Ectodermal cell (in vitro differentiated cells): ENCODE results near the gene CTBP2.

Experiments
- H3K27ac ChIP-seq: 2 replicates; pipeline ENCODE4 v1.7.0; 2013; ENCODE audit warnings: mild to moderate bottlenecking, low read depth, low read length; ENCODE audit not compliant: insufficient read depth, poor library complexity, severe bottlenecking
- H3K27me3 ChIP-seq: 2 replicates; pipeline ENCODE4 v1.7.0; 2013; ENCODE audit warnings: mild to moderate bottlenecking, low read length; ENCODE audit not compliant: insufficient read depth, control insufficient read depth, poor library complexity, severe bottlenecking
- H3K36me3 ChIP-seq: one replicate; pipeline ENCODE4 v1.7.0; 2013; ENCODE audit warnings: low read length; ENCODE audit not compliant: control insufficient read depth, insufficient read depth
- H3K4me1 ChIP-seq: one replicate; pipeline ENCODE4 v1.7.0; 2013; ENCODE audit warnings: low read length; ENCODE audit not compliant: control insufficient read depth, insufficient read depth
- H3K4me3 ChIP-seq: 2 replicates; pipeline ENCODE4 v1.7.0; 2013; ENCODE audit warnings: low read depth, low read length, control low read depth; ENCODE audit not compliant: insufficient read depth
- H3K9me3 ChIP-seq: 2 replicates; pipeline ENCODE4 v1.7.0; 2013; ENCODE audit warnings: mild to moderate bottlenecking, low read length, moderate library complexity; ENCODE audit not compliant: control insufficient read depth
- WGBS, 2 experiments: methylation state at CpG; one replicate each; pipeline ENCODE4 v1.1.7; 2013; ENCODE audit warnings: missing lambda C conversion rate in 2 of 2; 5-methylcytosine and 5-hydroxymethylcytosine counted together

Gene CTBP2

DNA sequence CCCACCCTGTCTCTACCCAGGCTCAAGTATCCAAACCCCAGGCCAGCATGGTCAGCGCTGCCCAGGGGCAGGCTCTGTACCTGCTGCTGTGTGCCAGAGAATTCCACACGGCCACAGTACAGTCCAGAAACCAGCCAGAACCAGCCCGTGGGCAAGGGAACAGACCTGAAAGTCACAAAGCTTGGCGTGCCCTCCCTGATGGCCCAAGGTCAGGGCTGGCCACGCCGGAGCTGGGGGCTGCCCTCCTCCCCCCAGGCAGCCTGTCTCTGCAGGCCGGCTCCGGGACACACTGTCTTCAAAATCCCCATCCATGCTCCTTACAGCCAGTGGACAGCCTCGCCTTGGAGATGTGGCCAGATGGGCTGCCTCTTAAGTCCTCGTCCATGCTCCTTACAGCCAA is 78.4 kb downstream of the CTBP2 start:
- Histone ChIP-seq H3K36me3 (no peaks in the 10 kb centered on the region), H3K4me3 (no peak overlapping the region), H3K27ac (no peak overlapping the region), H3K4me1 (peaks cover 10% of the 10 kb centered on the region), H3K27me3 (no peaks in the 10 kb centered on the region), H3K9me3 (no peaks in the 10 kb centered on the region)
- 89 to 91% methylated on average over 10 of the region's 10 CpGs for WGBS, 2 experiments

DNA sequence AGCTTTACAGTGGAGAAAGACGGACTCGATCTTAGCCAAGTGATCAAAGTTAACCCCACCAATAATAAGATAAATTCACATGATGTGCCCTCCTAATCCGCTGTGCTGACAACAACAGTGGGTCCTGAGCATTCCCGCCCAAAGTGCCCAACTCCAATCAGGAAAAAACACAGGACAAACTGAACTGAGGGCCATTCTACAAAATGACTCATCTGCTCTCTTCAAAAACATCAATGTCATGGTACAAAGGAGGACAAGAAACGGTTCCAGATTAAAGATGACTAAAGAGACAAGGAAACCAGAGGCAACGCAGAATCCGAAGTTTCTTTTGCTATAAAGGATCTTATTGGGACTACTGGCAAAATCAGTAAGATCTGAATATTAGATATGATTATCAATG is 79.4 kb downstream of the CTBP2 start:
- H3K9me3 ChIP-seq, result no peaks in the 10 kb centered on the region
- H3K4me3 ChIP-seq, result no peak overlapping the region
- H3K4me1 ChIP-seq, result peaks cover 10% of the 10 kb centered on the region
- WGBS, 2 experiments, result 96 to 98% methylated on average over 7 of the region's 7 CpGs
- no peaks in the 10 kb centered on the region for H3K27me3 ChIP-seq
- no peak overlapping the region for H3K27ac ChIP-seq
- no peaks in the 10 kb centered on the region for H3K36me3 ChIP-seq

DNA sequence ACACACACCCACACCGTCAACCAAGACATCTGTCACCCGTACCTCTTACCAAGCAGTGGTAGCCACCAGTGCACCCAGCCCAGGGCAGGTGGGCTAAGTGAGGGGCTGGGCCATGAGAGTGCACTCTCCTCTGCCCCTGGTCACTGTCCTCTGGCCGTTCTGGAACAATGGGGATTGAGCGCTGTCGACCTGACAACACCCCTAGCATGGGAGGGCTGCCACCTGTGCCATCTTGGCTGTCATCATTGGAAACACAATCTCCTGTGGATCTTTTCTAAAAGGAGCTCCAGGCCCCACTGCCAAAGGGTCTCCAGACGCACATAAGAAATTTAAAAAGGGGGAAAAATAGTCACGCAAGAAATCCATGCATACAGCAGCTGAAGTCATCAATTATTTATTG is 80.1 kb downstream of the CTBP2 start:
- H3K27ac ChIP-seq, result no peak overlapping the region
- H3K4me3 ChIP-seq, result no peak overlapping the region
- peaks cover 3% of the 10 kb centered on the region for H3K4me1 ChIP-seq
- no peaks in the 10 kb centered on the region for H3K27me3 ChIP-seq
- H3K9me3 ChIP-seq, result no peaks in the 10 kb centered on the region
- 92 to 93% methylated on average over 7 of the region's 7 CpGs for WGBS, 2 experiments
- no peaks in the 10 kb centered on the region for H3K36me3 ChIP-seq

DNA sequence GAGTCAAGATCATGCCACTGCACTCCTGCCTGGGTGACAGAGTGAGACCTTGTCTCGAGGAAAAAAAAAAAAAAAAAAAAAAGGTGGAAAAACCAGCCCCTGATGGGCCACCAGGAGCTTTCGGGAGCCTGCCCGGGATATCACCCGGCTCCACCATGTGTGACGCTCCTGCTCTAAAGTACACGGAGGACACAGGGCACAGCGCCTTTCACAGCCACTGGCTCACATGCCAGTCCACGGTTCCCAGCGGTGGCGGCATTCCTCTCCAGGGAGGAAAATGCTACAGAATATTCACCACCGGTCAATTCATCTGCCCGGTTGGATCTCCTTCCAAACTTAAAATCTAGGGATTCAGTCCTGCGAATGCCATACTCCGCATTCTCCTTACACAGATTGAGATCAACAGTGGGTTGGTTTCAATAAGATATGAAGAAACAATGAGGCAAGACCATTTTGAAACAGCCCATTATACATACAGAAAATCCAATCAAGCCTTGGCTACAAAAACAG is 81.2 kb downstream of the CTBP2 start:
- no peaks in the 10 kb centered on the region for H3K9me3 ChIP-seq
- no peaks in the 10 kb centered on the region for H3K36me3 ChIP-seq
- no peak overlapping the region for H3K27ac ChIP-seq
- no peaks in the 10 kb centered on the region for H3K4me1 ChIP-seq
- WGBS, 2 experiments, result 95 to 96% methylated on average over 12 to 14 of the region's 14 CpGs
- no peaks in the 10 kb centered on the region for H3K27me3 ChIP-seq
- H3K4me3 ChIP-seq, result no peak overlapping the region

DNA sequence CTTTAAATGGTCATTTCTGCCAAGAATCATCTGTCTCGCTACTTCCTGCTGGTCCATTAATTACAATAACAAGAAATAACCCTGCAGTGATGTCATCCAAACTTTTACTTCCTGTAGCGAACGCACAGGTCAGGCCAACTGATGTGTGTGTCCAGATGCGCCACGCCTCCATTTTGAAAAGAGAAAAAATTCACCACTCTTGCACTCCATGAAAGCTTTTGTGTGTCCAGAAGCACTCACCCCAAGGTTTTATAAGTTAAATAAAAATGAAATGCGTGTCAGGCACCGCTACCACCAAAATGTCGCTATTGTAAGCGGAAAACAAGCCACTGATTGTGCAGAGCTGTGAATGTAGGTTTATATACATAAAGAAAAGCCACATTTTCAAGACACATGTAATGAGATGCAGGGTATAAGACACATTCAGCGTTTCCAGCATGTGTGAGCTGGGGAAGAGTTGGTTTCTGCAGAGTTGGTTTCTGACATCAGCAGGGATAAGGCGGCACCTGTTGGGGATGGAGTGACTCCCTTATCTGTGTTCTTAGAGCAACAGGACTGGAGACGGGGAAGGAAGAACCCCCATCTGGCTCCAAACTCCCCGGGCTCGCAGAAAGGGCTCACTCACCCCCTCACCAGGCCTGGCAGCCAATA is 83.3 kb downstream of the CTBP2 start:
- 95% methylated on average over 14 of the region's 14 CpGs for WGBS, 2 experiments
- no peak overlapping the region for H3K4me3 ChIP-seq
- H3K27me3 ChIP-seq, result no peaks in the 10 kb centered on the region
- H3K36me3 ChIP-seq, result no peaks in the 10 kb centered on the region
- H3K4me1 ChIP-seq, result no peaks in the 10 kb centered on the region
- no peaks in the 10 kb centered on the region for H3K9me3 ChIP-seq
- H3K27ac ChIP-seq, result no peak overlapping the region

DNA sequence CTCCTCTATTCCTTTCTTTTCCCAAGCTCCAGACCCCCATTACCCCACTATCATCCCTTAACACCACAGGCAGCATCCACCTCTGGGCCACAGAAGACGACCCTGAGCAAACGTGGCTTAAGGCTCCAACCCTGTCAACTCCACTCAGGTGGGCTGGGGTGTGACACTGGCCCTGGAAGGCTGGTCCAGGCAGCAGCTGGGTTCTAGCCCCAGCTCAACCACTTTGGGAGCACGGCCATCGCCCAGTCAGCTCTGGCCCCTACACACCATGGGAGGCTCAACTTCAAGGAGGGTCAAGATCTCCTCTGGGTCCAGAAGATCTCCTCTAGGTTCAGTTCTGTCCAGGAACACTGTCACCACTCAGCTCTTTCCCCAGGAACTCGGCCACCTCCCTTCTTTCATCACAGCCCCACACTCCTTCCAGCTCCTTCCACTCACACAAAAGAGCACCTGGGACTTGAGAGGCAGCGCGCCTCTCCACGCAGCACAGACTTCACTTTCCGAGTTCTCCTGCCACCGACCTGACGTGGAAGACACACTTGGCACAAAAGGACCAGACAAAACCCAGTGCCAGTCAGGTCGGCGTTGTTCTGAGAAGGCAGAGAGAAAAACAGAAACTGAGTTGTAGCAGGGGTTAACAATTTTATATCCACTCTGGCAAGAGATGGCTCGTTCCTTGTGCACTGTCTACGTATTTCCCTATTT is 84.1 kb downstream of the CTBP2 start:
- H3K4me1 ChIP-seq, result no peaks in the 10 kb centered on the region
- H3K4me3 ChIP-seq, result no peak overlapping the region
- no peak overlapping the region for H3K27ac ChIP-seq
- no peaks in the 10 kb centered on the region for H3K36me3 ChIP-seq
- no peaks in the 10 kb centered on the region for H3K9me3 ChIP-seq
- WGBS, 2 experiments, result 94 to 96% methylated on average over 15 of the region's 15 CpGs
- H3K27me3 ChIP-seq, result no peaks in the 10 kb centered on the region

DNA sequence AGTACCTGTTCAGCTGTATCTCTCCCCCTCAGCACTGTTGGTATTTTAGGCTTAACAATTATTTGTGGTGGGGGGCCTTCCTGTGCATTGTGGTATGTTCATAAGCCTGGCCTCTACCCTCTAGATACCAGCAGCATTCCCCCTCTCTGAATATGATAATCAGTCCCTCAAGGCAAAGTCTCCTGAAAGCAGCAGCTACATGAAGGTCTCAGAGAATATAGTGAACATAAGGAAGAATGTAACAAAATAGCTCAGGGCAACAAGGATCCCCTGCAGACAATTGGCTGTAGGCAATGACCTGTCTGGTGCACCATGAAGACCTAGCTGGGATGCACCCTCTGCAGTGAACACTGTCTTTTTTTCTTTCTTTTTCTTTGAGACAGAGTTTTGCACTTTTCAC is 86.4 kb downstream of the CTBP2 start:
- Histone ChIP-seq H3K27me3 (no peaks in the 10 kb centered on the region), H3K4me3 (no peak overlapping the region), H3K27ac (no peak overlapping the region), H3K4me1 (no peaks in the 10 kb centered on the region), H3K9me3 (no peaks in the 10 kb centered on the region), H3K36me3 (no peaks in the 10 kb centered on the region)

DNA sequence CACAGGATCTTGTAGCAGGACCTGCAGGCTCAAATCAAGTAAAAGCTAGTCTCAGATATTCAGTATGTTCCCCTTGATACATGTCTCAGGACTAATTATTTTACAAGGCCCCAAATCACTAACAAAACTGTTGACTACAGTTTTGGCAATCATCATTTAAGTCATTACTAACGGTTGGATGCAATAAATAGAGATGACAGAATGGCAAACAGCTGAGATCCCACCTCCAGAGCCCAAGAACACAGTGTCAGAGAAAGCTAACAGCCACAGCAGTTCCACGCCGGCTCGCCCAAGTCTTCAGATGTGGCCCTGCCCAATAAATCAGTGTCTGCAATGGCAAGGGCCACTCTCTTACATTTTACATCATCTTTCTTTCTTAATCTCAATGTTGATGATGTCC is 87.6 kb downstream of the CTBP2 start:
- WGBS, 2 experiments, result 98% methylated on average over 4 of the region's 4 CpGs
- no peaks in the 10 kb centered on the region for H3K36me3 ChIP-seq
- H3K27me3 ChIP-seq, result no peaks in the 10 kb centered on the region
- H3K9me3 ChIP-seq, result no peaks in the 10 kb centered on the region
- no peaks in the 10 kb centered on the region for H3K4me1 ChIP-seq
- H3K4me3 ChIP-seq, result no peak overlapping the region
- no peak overlapping the region for H3K27ac ChIP-seq

DNA sequence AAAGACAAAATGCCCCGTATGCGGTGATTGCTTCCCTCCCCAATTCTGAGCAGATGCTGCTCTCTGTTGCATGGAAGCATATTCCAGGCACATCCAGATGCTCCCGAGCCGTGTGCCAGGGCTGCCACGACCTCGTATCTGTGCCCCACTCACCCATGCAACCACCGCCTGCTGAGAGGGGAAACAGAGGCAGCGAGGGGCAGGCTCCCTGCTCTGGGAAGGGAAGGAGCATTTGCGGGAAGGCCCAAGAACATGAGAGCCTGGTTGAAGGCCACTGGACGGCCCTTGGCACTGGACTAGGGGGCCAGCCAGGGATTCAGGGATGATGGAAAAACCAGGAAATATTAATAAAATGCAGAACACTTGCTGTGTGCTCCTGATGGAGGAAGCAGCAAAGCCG is 89.4 kb downstream of the CTBP2 start:
- no peak overlapping the region for H3K4me3 ChIP-seq
- no peaks in the 10 kb centered on the region for H3K27me3 ChIP-seq
- H3K36me3 ChIP-seq, result no peaks in the 10 kb centered on the region
- no peaks in the 10 kb centered on the region for H3K4me1 ChIP-seq
- no peaks in the 10 kb centered on the region for H3K9me3 ChIP-seq
- 94 to 95% methylated on average over 11 of the region's 11 CpGs for WGBS, 2 experiments
- H3K27ac ChIP-seq, result no peak overlapping the region

DNA sequence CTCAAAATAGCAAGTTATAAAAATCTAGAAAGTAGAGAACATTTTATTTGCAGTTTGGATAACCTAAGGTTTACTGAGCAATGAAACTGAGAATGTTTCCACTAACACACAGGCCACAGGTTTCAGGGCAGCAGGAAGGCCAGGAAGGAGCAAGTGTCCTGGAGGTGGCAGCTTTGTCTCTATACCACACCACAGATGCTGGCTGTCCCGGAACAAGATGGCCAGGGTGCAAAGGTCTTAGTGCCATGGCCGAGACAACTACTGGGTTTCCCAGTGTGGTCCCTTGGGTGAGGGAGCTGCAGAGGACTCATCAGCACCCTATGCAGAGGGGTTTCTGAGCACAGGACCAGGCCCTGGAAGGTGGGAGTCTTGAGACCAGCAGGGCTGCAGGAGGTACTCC is 92.0 kb downstream of the CTBP2 start:
- Histone ChIP-seq H3K9me3 (no peaks in the 10 kb centered on the region), H3K4me1 (no peaks in the 10 kb centered on the region), H3K4me3 (no peak overlapping the region), H3K27ac (no peak overlapping the region), H3K36me3 (no peaks in the 10 kb centered on the region), H3K27me3 (no peaks in the 10 kb centered on the region)
- 91 to 94% methylated on average over 2 of the region's 2 CpGs for WGBS, 2 experiments
